ENCODE results near the gene RINL.
"Not testable (repeated sequence)": the region's sequence is repeated elsewhere in the genome, so short reads cannot be mapped to it uniquely, and the experiment has no call there.

RINL gene

GRCh38 chr19:38873400-38873799 is 4.7 kb downstream of the RINL start:
- DNase-seq = not testable (repeated sequence)

GRCh38 chr19:38870612-38871011 is 7.5 kb downstream of the RINL start:
- DNase-seq = no peak

- no peak for DNase-seq
These were observed 8.1 kb downstream of the RINL start for GRCh38 chr19:38869836-38870607.

GRCh38 chr19:38869160-38869835 is 8.8 kb downstream of the RINL start:
- DNase-seq = no peak

GRCh38 chr19:38868551-38868950 is 9.5 kb downstream of the RINL start:
- DNase-seq = no peak

- DNase-seq = no peak
These were observed 10.8 kb downstream of the RINL start for GRCh38 chr19:38867171-38867780.

GRCh38 chr19:38862321-38863059 is 15.6 kb downstream of the RINL start:
- DNase-seq = peak; percentile 19

- no peak for DNase-seq
These were observed 16.7 kb downstream of the RINL start for GRCh38 chr19:38861368-38861767.

- not testable (repeated sequence) for DNase-seq
These were observed 18.4 kb downstream of the RINL start for GRCh38 chr19:38859631-38860204.

GRCh38 chr19:38856813-38857212 is 21.3 kb downstream of the RINL start:
- DNase-seq = no peak

GRCh38 chr19:38855751-38856150 is 22.3 kb downstream of the RINL start:
- not testable (repeated sequence) for DNase-seq

- DNase-seq = not testable (repeated sequence)
These were observed 23.1 kb downstream of the RINL start for GRCh38 chr19:38854961-38855360.

GRCh38 chr19:38853214-38853613 is 24.9 kb downstream of the RINL start:
- DNase-seq = no peak

GRCh38 chr19:38852231-38853044 is 25.6 kb downstream of the RINL start:
- no peak for DNase-seq

GRCh38 chr19:38851622-38852230 is 26.3 kb downstream of the RINL start:
- DNase-seq = peak; percentile 87

GRCh38 chr19:38850976-38851621 is 27.0 kb downstream of the RINL start:
- no peak for DNase-seq

GRCh38 chr19:38850436-38850975 is 27.6 kb downstream of the RINL start:
- peak; percentile 68 for DNase-seq

GRCh38 chr19:38849860-38850435 is 28.1 kb downstream of the RINL start, which contains the start of gene HNRNPL:
Gene HNRNPL (minus strand): TSS chr19:38849986. CDS start chr19:38849966, 20 bp downstream.
- DNase-seq = peak; percentile 100

- peak; percentile 95 for DNase-seq
These were observed 28.8 kb downstream of the RINL start for GRCh38 chr19:38849147-38849859.
